ENCODE results near the gene CDH8.

The CDH8 gene

GRCh38 chr16:62035115-62036092, 834 bp downstream of the CDH8 start:
- FAIRE-seq (no peak), DNase-seq (ENCODE audit: insufficient read length, low spot score) (no peak)

GRCh38 chr16:62034231-62035114, 1.8 kb downstream of the CDH8 start:
- no peak for TF ChIP-seq POLR2AphosphoS5 (IDR thresholded peaks at IDR 0.05; ENCODE audit: low read depth, low read length)
- no peak for TF ChIP-seq POU2F2 (IDR thresholded peaks at IDR 0.05; ENCODE audit: low read depth, low read length)
- TF ChIP-seq SPI1 (IDR thresholded peaks at IDR 0.05; ENCODE audit: low read depth, low read length), result no peak
- TF ChIP-seq PAX5 (IDR thresholded peaks at IDR 0.05; ENCODE audit: insufficient read depth, low read length, severe bottlenecking), result no peak
- no peak for TF ChIP-seq TAF1 (IDR thresholded peaks at IDR 0.05; ENCODE audit: low read depth, low read length)
- no peak for TF ChIP-seq POLR2A (IDR thresholded peaks at IDR 0.05; ENCODE audit: low read depth, low read length)
- DNase-seq (ENCODE audit: insufficient read length, low spot score), result no peak
- FAIRE-seq, result no peak

More at GRCh38 chr16:62035115-62036092, 834 bp downstream of the CDH8 start:
- TF ChIP-seq SPI1 (IDR thresholded peaks at IDR 0.05; ENCODE audit: low read depth, low read length) (no peak), POLR2A (IDR thresholded peaks at IDR 0.05; ENCODE audit: low read depth, low read length) (no peak), POU2F2 (IDR thresholded peaks at IDR 0.05; ENCODE audit: low read depth, low read length) (no peak), POLR2AphosphoS5 (IDR thresholded peaks at IDR 0.05; ENCODE audit: low read depth, low read length) (no peak), TAF1 (IDR thresholded peaks at IDR 0.05; ENCODE audit: low read depth, low read length) (no peak), PAX5 (IDR thresholded peaks at IDR 0.05; ENCODE audit: insufficient read depth, low read length, severe bottlenecking) (no peak)

GRCh38 chr16:62033065-62033464, 3.2 kb downstream of the CDH8 start:
- TF ChIP-seq SPI1 (IDR thresholded peaks at IDR 0.05; ENCODE audit: low read depth, low read length) (no peak), POLR2AphosphoS5 (IDR thresholded peaks at IDR 0.05; ENCODE audit: low read depth, low read length) (no peak)
- DNase-seq (ENCODE audit: insufficient read length, low spot score) (no peak), FAIRE-seq (no peak)

GRCh38 chr16:62029947-62030346, 6.3 kb downstream of the CDH8 start:
- FAIRE-seq (no peak), DNase-seq (ENCODE audit: insufficient read length, low spot score) (no peak)
- TF ChIP-seq TAF1 (IDR thresholded peaks at IDR 0.05; ENCODE audit: low read depth, low read length), result no peak
- TF ChIP-seq POLR2A (IDR thresholded peaks at IDR 0.05; ENCODE audit: low read depth, low read length), result no peak
- no peak for TF ChIP-seq PAX5 (IDR thresholded peaks at IDR 0.05; ENCODE audit: insufficient read depth, low read length, severe bottlenecking)
- TF ChIP-seq POLR2AphosphoS5 (IDR thresholded peaks at IDR 0.05; ENCODE audit: low read depth, low read length), result no peak
- TF ChIP-seq SPI1 (IDR thresholded peaks at IDR 0.05; ENCODE audit: low read depth, low read length), result no peak
- TF ChIP-seq POU2F2 (IDR thresholded peaks at IDR 0.05; ENCODE audit: low read depth, low read length), result no peak

GRCh38 chr16:62022688-62023087, 13.6 kb downstream of the CDH8 start:
- no peak for DNase-seq (ENCODE audit: insufficient read length, low spot score)
- FAIRE-seq, result no peak
- TF ChIP-seq SPI1 (IDR thresholded peaks at IDR 0.05; ENCODE audit: low read depth, low read length) (no peak), POLR2AphosphoS5 (IDR thresholded peaks at IDR 0.05; ENCODE audit: low read depth, low read length) (no peak)

- FAIRE-seq (no peak), DNase-seq (ENCODE audit: insufficient read length, low spot score) (no peak)
- no peak for TF ChIP-seq POLR2AphosphoS5 (IDR thresholded peaks at IDR 0.05; ENCODE audit: low read depth, low read length)
- no peak for TF ChIP-seq SPI1 (IDR thresholded peaks at IDR 0.05; ENCODE audit: low read depth, low read length)
- no peak for TF ChIP-seq POU2F2 (IDR thresholded peaks at IDR 0.05; ENCODE audit: low read depth, low read length)
- TF ChIP-seq TAF1 (IDR thresholded peaks at IDR 0.05; ENCODE audit: low read depth, low read length), result no peak
- no peak for TF ChIP-seq POLR2A (IDR thresholded peaks at IDR 0.05; ENCODE audit: low read depth, low read length)
- TF ChIP-seq PAX5 (IDR thresholded peaks at IDR 0.05; ENCODE audit: insufficient read depth, low read length, severe bottlenecking), result no peak
These were observed 15.1 kb downstream of the CDH8 start for GRCh38 chr16:62021161-62021581.

GRCh38 chr16:62020681-62021080, 15.6 kb downstream of the CDH8 start:
- TF ChIP-seq SPI1 (IDR thresholded peaks at IDR 0.05; ENCODE audit: low read depth, low read length) (no peak), POU2F2 (IDR thresholded peaks at IDR 0.05; ENCODE audit: low read depth, low read length) (no peak), POLR2A (IDR thresholded peaks at IDR 0.05; ENCODE audit: low read depth, low read length) (no peak), POLR2AphosphoS5 (IDR thresholded peaks at IDR 0.05; ENCODE audit: low read depth, low read length) (no peak), TAF1 (IDR thresholded peaks at IDR 0.05; ENCODE audit: low read depth, low read length) (no peak)
- FAIRE-seq, result no peak
- no peak for DNase-seq (ENCODE audit: insufficient read length, low spot score)

GRCh38 chr16:62019851-62020250, 16.4 kb downstream of the CDH8 start:
- DNase-seq (ENCODE audit: insufficient read length, low spot score), result no peak
- TF ChIP-seq POLR2AphosphoS5 (IDR thresholded peaks at IDR 0.05; ENCODE audit: low read depth, low read length) (no peak), POLR2A (IDR thresholded peaks at IDR 0.05; ENCODE audit: low read depth, low read length) (no peak), PAX5 (IDR thresholded peaks at IDR 0.05; ENCODE audit: insufficient read depth, low read length, severe bottlenecking) (no peak), POU2F2 (IDR thresholded peaks at IDR 0.05; ENCODE audit: low read depth, low read length) (no peak), TAF1 (IDR thresholded peaks at IDR 0.05; ENCODE audit: low read depth, low read length) (no peak), SPI1 (IDR thresholded peaks at IDR 0.05; ENCODE audit: low read depth, low read length) (no peak)
- FAIRE-seq, result no peak

GRCh38 chr16:62018301-62019060, 17.8 kb downstream of the CDH8 start:
- TF ChIP-seq TAF1 (IDR thresholded peaks at IDR 0.05; ENCODE audit: low read depth, low read length) (no peak), POLR2A (IDR thresholded peaks at IDR 0.05; ENCODE audit: low read depth, low read length) (no peak), POLR2AphosphoS5 (IDR thresholded peaks at IDR 0.05; ENCODE audit: low read depth, low read length) (no peak), PAX5 (IDR thresholded peaks at IDR 0.05; ENCODE audit: insufficient read depth, low read length, severe bottlenecking) (no peak), POU2F2 (IDR thresholded peaks at IDR 0.05; ENCODE audit: low read depth, low read length) (no peak), SPI1 (IDR thresholded peaks at IDR 0.05; ENCODE audit: low read depth, low read length) (no peak)
- no peak for FAIRE-seq
- no peak for DNase-seq (ENCODE audit: insufficient read length, low spot score)
